IMR-90 (cell line): ENCODE measurements around the gene GFM1. TPM values are rescaled to one million over a fixed set of nuclear protein-coding genes. Genes with fewer than 3 reads are reported as not detected.

Source experiments
- ATAC-seq: fragments of 200-7000 bp; cut with Tn5 transposase; 2 replicates; pipeline ENCODE4 v1.9.1; 2020; ENCODE audit warnings: low read depth, mild to moderate bottlenecking, moderate library complexity
- BruUV-seq: library from RNA; stranded (reverse); fragments of 400-500 nt; replicated peaks from 2 replicates; lab custom pipeline; 2021; lab: Mats Ljungman, UMichigan
- CTCF ChIA-PET: fragments of 300-600 bp; formaldehyde crosslinking; extraction: SDS; loops from one replicate; lab custom pipeline; 2021; ENCODE audit warnings: antibody characterized with exemption; lab: Yijun Ruan, JAX
- POLR2A ChIA-PET: fragments of 300-600 bp; sonication (Branson Sonifier 250); formaldehyde crosslinking; loops from one replicate; lab custom pipeline; 2022; ENCODE audit warnings: antibody characterized with exemption; ENCODE audit not compliant: unreplicated experiment; lab: Charles Lee
- DNase-seq: peaks from one replicate; pipeline ENCODE4 v3.0.0; 2013
- H2AFZ ChIP-seq: replicated peaks from 2 replicates; pipeline ENCODE3; 2013; ENCODE audit warnings: low read length, mild to moderate bottlenecking; ENCODE audit not compliant: poor library complexity
- H2AK5ac ChIP-seq: 2 replicates; pipeline ENCODE4 v1.6.1; 2013; ENCODE audit warnings: low read depth, low read length, inconsistent platforms
- H2AK9ac ChIP-seq: replicated peaks from 2 replicates; pipeline ENCODE3; 2013; ENCODE audit warnings: mild to moderate bottlenecking, low read depth, low read length, moderate library complexity; ENCODE audit not compliant: poor library complexity
- H2BK120ac ChIP-seq: 2 replicates; pipeline ENCODE4 v1.6.1; 2013; ENCODE audit warnings: low read depth, low read length, inconsistent platforms
- H2BK15ac ChIP-seq: 3 replicates; pipeline ENCODE4 v1.6.1; 2013; ENCODE audit warnings: low read depth, low read length, inconsistent platforms
- H2BK20ac ChIP-seq: 2 replicates; pipeline ENCODE4 v1.6.1; 2013; ENCODE audit warnings: low read depth, mild to moderate bottlenecking, inconsistent platforms, low read length, moderate library complexity
- H2BK5ac ChIP-seq: 2 replicates; pipeline ENCODE4 v1.6.1; 2013; ENCODE audit warnings: mild to moderate bottlenecking, low read depth, low read length, inconsistent platforms; ENCODE audit not compliant: poor library complexity, severe bottlenecking
- H3K14ac ChIP-seq: replicated peaks from 2 replicates; pipeline ENCODE4 v1.6.1; 2013; ENCODE audit warnings: low read depth, low read length, inconsistent platforms
- H3K18ac ChIP-seq: 2 replicates; pipeline ENCODE4 v1.6.1; 2013; ENCODE audit warnings: low read depth, low read length, control low read depth
- H3K23ac ChIP-seq: 2 replicates; pipeline ENCODE4 v1.6.1; 2013; ENCODE audit warnings: low read depth, low read length, inconsistent platforms
- H3K27ac ChIP-seq: 2 replicates; pipeline ENCODE4 v1.5.1; 2013; ENCODE audit warnings: mild to moderate bottlenecking, control low read depth, low read length; ENCODE audit not compliant: insufficient read depth
- H3K27me3 ChIP-seq: 2 replicates; pipeline ENCODE4 v1.6.1; 2013; ENCODE audit warnings: low read length; ENCODE audit not compliant: control insufficient read depth, insufficient read depth
- H3K36me3 ChIP-seq: 2 replicates; pipeline ENCODE4 v1.6.1; 2013; ENCODE audit warnings: low read length, mixed read lengths; ENCODE audit not compliant: control insufficient read depth, insufficient read depth
- H3K4ac ChIP-seq: 2 replicates; pipeline ENCODE4 v1.6.1; 2013; ENCODE audit warnings: low read depth, low read length, inconsistent platforms
- H3K4me1 ChIP-seq: 2 replicates; pipeline ENCODE4 v1.6.1; 2013; ENCODE audit warnings: low read length, mixed read lengths; ENCODE audit not compliant: control insufficient read depth, insufficient read depth
- H3K4me2 ChIP-seq: 2 replicates; pipeline ENCODE4 v1.6.1; 2013; ENCODE audit warnings: low read depth, mild to moderate bottlenecking, control low read depth, low read length, moderate library complexity
- H3K4me3 ChIP-seq: 2 replicates; pipeline ENCODE4 v1.5.1; 2013; ENCODE audit warnings: low read depth, mild to moderate bottlenecking, control low read depth, low read length, moderate library complexity; ENCODE audit not compliant: insufficient read depth
- H3K56ac ChIP-seq: 2 replicates; pipeline ENCODE4 v1.6.1; 2013; ENCODE audit warnings: low read length, inconsistent platforms; ENCODE audit not compliant: insufficient read depth; ENCODE audit errors: extremely low read depth
- H3K79me1 ChIP-seq, 2 experiments: 2 replicates each; pipeline ENCODE4 v1.6.1; 2013; ENCODE audit warnings: low read length in 2 of 2, inconsistent platforms in 1 of 2, low read depth in 1 of 2
- H3K9ac ChIP-seq: 2 replicates; pipeline ENCODE4 v1.6.1; 2013; ENCODE audit warnings: low read depth, low read length, control low read depth
- H3K9me1 ChIP-seq: 2 replicates; pipeline ENCODE4 v1.6.1; 2013; ENCODE audit warnings: low read length, inconsistent platforms; ENCODE audit not compliant: insufficient read depth
- H3K9me3 ChIP-seq: 2 replicates; pipeline ENCODE4 v1.6.1; 2013; ENCODE audit warnings: low read length; ENCODE audit not compliant: control insufficient read depth, insufficient read depth
- H4K20me1 ChIP-seq: 2 replicates; pipeline ENCODE4 v1.6.1; 2013; ENCODE audit warnings: low read length, inconsistent platforms; ENCODE audit not compliant: insufficient read depth
- H4K5ac ChIP-seq: 2 replicates; pipeline ENCODE4 v1.6.1; 2013; ENCODE audit warnings: mild to moderate bottlenecking, low read depth, low read length, control low read depth
- H4K8ac ChIP-seq, 2 experiments: 2 replicates each; pipeline ENCODE4 v1.6.1; 2013; ENCODE audit warnings: low read depth in 2 of 2, low read length in 2 of 2, control low read depth in 1 of 2, inconsistent platforms in 1 of 2
- H4K91ac ChIP-seq: 2 replicates; pipeline ENCODE4 v1.6.1; 2013; ENCODE audit warnings: low read depth, low read length, inconsistent platforms; ENCODE audit not compliant: insufficient read depth
- CEBPB ChIP-seq: IDR thresholded peaks from 2 replicates; pipeline ENCODE4 v1.6.1; 2012; ENCODE audit warnings: low read depth, low read length, improper control_type of control experiment
- ELK1 ChIP-seq: fragments of 150-350 bp; IDR thresholded peaks from 2 replicates; pipeline ENCODE4 v1.6.1; 2016; ENCODE audit warnings: low read depth, mild to moderate bottlenecking, low read length, moderate library complexity, borderline replicate concordance
- MXI1 ChIP-seq: IDR thresholded peaks from 2 replicates; pipeline ENCODE4 v1.6.1; 2012; ENCODE audit warnings: low read depth, mild to moderate bottlenecking, low read length, moderate library complexity, borderline replicate concordance
- POLR2A ChIP-seq: IDR thresholded peaks from 2 replicates; pipeline ENCODE4 v1.6.1; 2012; ENCODE audit warnings: mild to moderate bottlenecking, low read depth, low read length
- RFX5 ChIP-seq: IDR thresholded peaks from 2 replicates; pipeline ENCODE4 v1.8.0; 2012; ENCODE audit warnings: low read depth, mild to moderate bottlenecking, low read length, moderate library complexity
- USF2 ChIP-seq: fragments of 150-350 bp; IDR thresholded peaks from 2 replicates; pipeline ENCODE4 v1.6.1; 2017; ENCODE audit warnings: mild to moderate bottlenecking, antibody characterized with exemption, low read length, low read depth
- WGBS, 2 experiments: methylation state at CpG; one replicate each; pipeline versions ENCODE4 v1.1.5 to v1.1.7; 2013; ENCODE audit warnings: missing lambda C conversion rate in 2 of 2; ENCODE audit not compliant: insufficient read length in 1 of 2; ENCODE audit errors: extremely low coverage in 2 of 2; 5-methylcytosine and 5-hydroxymethylcytosine counted together
- dilution Hi-C: fragments of 300-500 bp; cut with HindIII; formaldehyde crosslinking; loops from one replicate; pipeline ENCODE4 v1.14.3; 2018; ENCODE audit warnings: low sequenced_read_pairs; ENCODE audit not compliant: unreplicated experiment
- in situ Hi-C: fragments of 300-500 bp; cut with MboI; formaldehyde crosslinking; loops from 3 replicates; pipeline ENCODE4 v1.14.3; 2019; ENCODE audit warnings: low sequenced_read_pairs, inconsistent platforms, mixed read lengths
- intact Hi-C: fragments of 100-400 bp; cut with micrococcal nuclease; formaldehyde crosslinking; loops from 2 replicates; pipeline ENCODE4 v1.10.0; 2022
- polyA plus RNA-seq, 3 experiments: library from polyadenylated mRNA; depleted of rRNA; stranded (reverse); fragments of >200 nt; gene quantifications; 2 replicates each; pipeline ENCODE4 v1.2.3, GENCODE V29; 2012; ENCODE audit warnings: low replicate concordance in 1 of 3
- total RNA-seq: library from RNA; depleted of rRNA; stranded (reverse); fragments of >200 nt; gene quantifications from 2 replicates; pipeline ENCODE4 v1.2.3, GENCODE V29; 2012

The GFM1 gene
- total and polyA plus RNA-seq, 2 of the 4 experiments (the other 2 are of a cell fraction) = 12.4 to 36.0 TPM

- WGBS, 2 experiments = no CpG with 5 or more reads among the region's 2 CpGs
- Histone ChIP-seq H3K23ac (no peak overlapping the region), H3K4me1 (peaks cover 29% of the 10 kb centered on the region), H3K4me3 (no peak overlapping the region), H4K20me1 (no peaks in the 10 kb centered on the region), H3K9me3 (no peaks in the 10 kb centered on the region), H2BK5ac (no peak overlapping the region), H2AK9ac (peak overlapping the region; percentile 1), H3K14ac (no peak overlapping the region), H4K91ac (peak overlapping the region; percentile 31; the same call in 1 of the 2 replicates), H3K4me2 (no peak overlapping the region), H4K5ac (no peak overlapping the region; the same call in 1 of the 2 replicates), H4K8ac (peak overlapping the region in 1 of 2 experiments; percentile 41; a peak in 1 of 4 replicates), H2BK20ac (no peak overlapping the region), H3K9me1 (peaks cover 29% of the 10 kb centered on the region), H3K18ac (peak overlapping the region; percentile 8; the same call in 1 of the 2 replicates), H2AFZ (no peak overlapping the region), H3K27ac (no peak overlapping the region), H3K56ac (no peak overlapping the region), H2BK15ac (peak overlapping the region; percentile 1; the same call in 1 of the 3 replicates), H3K4ac (peak overlapping the region; percentile 2; the same call in 1 of the 2 replicates), H3K36me3 (0 out of 2 replicates have a peak, but pooled peaks cover 2% of the 10 kb centered on the region), H2BK120ac (no peak overlapping the region), H2AK5ac (peak overlapping the region; percentile 10; the same call in 1 of the 2 replicates), H3K9ac (no peak overlapping the region), H3K27me3 (no peaks in the 10 kb centered on the region), H3K79me1 (peaks cover 6 to 36% of the 10 kb centered on the region in 2 experiments)
- DNase-seq (no peak), ATAC-seq (no peak)
- intact Hi-C loops (no loop called here), in situ Hi-C loops (loop anchor here (25.0 kb wide), 1 partner anchor 1555 kb away; the partner anchor contains the start of gene CCNL1), dilution Hi-C loops (no loop called here)
- BruUV-seq = no TSS peak
- no peak for TF ChIP-seq RFX5
- no peak for TF ChIP-seq CEBPB
- no peak for TF ChIP-seq POLR2A
- no peak for TF ChIP-seq ELK1
- TF ChIP-seq USF2 = no peak
- TF ChIP-seq MXI1 = no peak
- CTCF ChIA-PET = interaction anchor here (0.6 to 1.2 kb wide), 3 partner anchors 10 to 71 kb away, joined by 3 to 4 read pairs (median 4); partner anchors contain the start of gene LXN
- POLR2A ChIA-PET = no interaction called here
These were observed 73.2 kb downstream of the GFM1 start for GRCh38 chr3:158717576-158717975.
